ENCODE measurements around the gene RANGAP1. TPM values are rescaled to one million over a fixed set of nuclear protein-coding genes. Genes with fewer than 3 reads are reported as not detected.

RANGAP1 gene
- total and polyA plus RNA-seq, 2 of the 13 experiments (the other 11 are each of a cell fraction or from before 2014, with no cell fraction given), result 51.8 to 83.9 TPM

DNA sequence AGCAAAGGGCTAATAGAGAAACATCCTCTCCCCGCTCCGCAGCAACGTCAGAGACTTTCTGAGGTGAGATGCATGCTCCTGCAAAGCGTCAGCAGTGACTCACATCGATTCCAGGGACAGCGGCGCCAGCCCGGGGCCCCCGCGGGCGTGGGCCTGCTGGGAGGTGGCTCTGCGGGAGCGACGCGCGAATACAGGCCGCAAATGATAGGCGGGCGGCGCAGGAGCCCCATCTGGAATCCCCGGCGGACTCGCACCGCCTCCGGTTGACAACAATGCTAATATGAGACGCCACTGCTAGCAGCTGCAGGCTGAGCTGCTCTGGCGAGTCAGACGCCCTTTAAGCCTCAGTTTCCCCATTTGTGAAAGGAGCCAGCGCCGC lies 557 bp downstream of the RANGAP1 start (continued):
- TF ChIP-seq, protein P1, sequence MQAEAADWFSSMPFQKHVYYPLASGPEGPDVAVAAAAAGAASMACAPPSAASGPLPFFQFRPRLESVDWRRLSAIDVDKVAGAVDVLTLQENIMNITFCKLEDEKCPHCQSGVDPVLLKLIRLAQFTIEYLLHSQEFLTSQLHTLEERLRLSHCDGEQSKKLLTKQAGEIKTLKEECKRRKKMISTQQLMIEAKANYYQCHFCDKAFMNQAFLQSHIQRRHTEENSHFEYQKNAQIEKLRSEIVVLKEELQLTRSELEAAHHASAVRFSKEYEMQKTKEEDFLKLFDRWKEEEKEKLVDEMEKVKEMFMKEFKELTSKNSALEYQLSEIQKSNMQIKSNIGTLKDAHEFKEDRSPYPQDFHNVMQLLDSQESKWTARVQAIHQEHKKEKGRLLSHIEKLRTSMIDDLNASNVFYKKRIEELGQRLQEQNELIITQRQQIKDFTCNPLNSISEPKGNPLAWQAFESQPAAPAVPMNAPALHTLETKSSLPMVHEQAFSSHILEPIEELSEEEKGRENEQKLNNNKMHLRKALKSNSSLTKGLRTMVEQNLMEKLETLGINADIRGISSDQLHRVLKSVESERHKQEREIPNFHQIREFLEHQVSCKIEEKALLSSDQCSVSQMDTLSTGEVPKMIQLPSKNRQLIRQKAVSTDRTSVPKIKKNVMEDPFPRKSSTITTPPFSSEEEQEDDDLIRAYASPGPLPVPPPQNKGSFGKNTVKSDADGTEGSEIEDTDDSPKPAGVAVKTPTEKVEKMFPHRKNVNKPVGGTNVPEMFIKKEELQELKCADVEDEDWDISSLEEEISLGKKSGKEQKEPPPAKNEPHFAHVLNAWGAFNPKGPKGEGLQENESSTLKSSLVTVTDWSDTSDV (CRISPR knock-in tag; IDR thresholded peaks at IDR 0.05), result no peak
- no peak for TF ChIP-seq ELF3 (CRISPR knock-in tag; IDR thresholded peaks at IDR 0.05)
- no peak for TF ChIP-seq PITX1 (CRISPR knock-in tag; IDR thresholded peaks at IDR 0.05)
- TF ChIP-seq, protein P2, sequence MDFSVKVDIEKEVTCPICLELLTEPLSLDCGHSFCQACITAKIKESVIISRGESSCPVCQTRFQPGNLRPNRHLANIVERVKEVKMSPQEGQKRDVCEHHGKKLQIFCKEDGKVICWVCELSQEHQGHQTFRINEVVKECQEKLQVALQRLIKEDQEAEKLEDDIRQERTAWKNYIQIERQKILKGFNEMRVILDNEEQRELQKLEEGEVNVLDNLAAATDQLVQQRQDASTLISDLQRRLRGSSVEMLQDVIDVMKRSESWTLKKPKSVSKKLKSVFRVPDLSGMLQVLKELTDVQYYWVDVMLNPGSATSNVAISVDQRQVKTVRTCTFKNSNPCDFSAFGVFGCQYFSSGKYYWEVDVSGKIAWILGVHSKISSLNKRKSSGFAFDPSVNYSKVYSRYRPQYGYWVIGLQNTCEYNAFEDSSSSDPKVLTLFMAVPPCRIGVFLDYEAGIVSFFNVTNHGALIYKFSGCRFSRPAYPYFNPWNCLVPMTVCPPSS (IDR thresholded peaks at IDR 0.05), result no peak
- no peak for TF ChIP-seq ZNF124 (CRISPR knock-in tag; IDR thresholded peaks at IDR 0.05)
- peak; percentile 63; the same call in 1 of the 2 replicates for TF ChIP-seq CREB1 (IDR thresholded peaks at IDR 0.05)
- TF ChIP-seq CREB1 (CRISPR knock-in tag; IDR thresholded peaks at IDR 0.05), result peak; percentile 33; the same call in 1 of the 2 replicates
- no peak for TF ChIP-seq HOXA5 (CRISPR knock-in tag; IDR thresholded peaks at IDR 0.05)
- no peak for TF ChIP-seq ZNF136 (CRISPR knock-in tag; IDR thresholded peaks at IDR 0.05; ENCODE audit: low read depth)
- TF ChIP-seq, protein P3, sequence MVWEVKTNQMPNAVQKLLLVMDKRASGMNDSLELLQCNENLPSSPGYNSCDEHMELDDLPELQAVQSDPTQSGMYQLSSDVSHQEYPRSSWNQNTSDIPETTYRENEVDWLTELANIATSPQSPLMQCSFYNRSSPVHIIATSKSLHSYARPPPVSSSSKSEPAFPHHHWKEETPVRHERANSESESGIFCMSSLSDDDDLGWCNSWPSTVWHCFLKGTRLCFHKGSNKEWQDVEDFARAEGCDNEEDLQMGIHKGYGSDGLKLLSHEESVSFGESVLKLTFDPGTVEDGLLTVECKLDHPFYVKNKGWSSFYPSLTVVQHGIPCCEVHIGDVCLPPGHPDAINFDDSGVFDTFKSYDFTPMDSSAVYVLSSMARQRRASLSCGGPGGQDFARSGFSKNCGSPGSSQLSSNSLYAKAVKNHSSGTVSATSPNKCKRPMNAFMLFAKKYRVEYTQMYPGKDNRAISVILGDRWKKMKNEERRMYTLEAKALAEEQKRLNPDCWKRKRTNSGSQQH (CRISPR knock-in tag; IDR thresholded peaks at IDR 0.05; ENCODE audit: low read depth), result peak; percentile 69; the same call in 1 of the 2 replicates
- no peak for TF ChIP-seq NFYC (CRISPR knock-in tag; IDR thresholded peaks at IDR 0.05)
- TF ChIP-seq, protein P4, sequence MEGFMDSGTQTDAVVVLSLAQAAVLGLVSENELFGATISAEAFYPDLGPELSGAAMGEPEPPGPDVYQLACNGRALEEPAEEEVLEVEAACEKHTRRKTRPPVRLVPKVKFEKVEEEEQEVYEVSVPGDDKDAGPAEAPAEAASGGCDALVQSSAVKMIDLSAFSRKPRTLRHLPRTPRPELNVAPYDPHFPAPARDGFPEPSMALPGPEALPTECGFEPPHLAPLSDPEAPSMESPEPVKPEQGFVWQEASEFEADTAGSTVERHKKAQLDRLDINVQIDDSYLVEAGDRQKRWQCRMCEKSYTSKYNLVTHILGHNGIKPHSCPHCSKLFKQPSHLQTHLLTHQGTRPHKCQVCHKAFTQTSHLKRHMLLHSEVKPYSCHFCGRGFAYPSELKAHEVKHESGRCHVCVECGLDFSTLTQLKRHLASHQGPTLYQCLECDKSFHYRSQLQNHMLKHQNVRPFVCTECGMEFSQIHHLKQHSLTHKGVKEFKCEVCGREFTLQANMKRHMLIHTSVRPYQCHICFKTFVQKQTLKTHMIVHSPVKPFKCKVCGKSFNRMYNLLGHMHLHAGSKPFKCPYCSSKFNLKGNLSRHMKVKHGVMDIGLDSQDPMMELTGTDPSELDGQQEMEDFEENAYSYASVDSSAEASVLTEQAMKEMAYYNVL (CRISPR knock-in tag; IDR thresholded peaks at IDR 0.05; ENCODE audit: borderline replicate concordance), result no peak
- peak; percentile 29 for TF ChIP-seq PHF8 (CRISPR knock-in tag; IDR thresholded peaks at IDR 0.05)
- no peak for TF ChIP-seq RFX3 (CRISPR knock-in tag; IDR thresholded peaks at IDR 0.05)
- TF ChIP-seq PHF21A (CRISPR knock-in tag; IDR thresholded peaks at IDR 0.05), result 0 out of 2 replicates have a peak, but pooled peaks have one; percentile 25
- 0 out of 2 replicates have a peak, but pooled peaks have one; percentile 31 for TF ChIP-seq ZFYVE20 (CRISPR knock-in tag; IDR thresholded peaks at IDR 0.05; ENCODE audit: borderline replicate concordance, low read depth)
- TF ChIP-seq, protein P5, sequence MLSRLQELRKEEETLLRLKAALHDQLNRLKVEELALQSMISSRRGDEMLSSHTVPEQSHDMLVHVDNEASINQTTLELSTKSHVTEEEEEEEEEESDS (CRISPR knock-in tag; IDR thresholded peaks at IDR 0.05; ENCODE audit: borderline replicate concordance), result no peak
- TF ChIP-seq ZKSCAN1 (IDR thresholded peaks at IDR 0.05; ENCODE audit: low read length), result no peak
- TF ChIP-seq ZNF484 (CRISPR knock-in tag; IDR thresholded peaks at IDR 0.05; ENCODE audit: borderline replicate concordance, low read depth), result no peak
- 0 out of 2 replicates have a peak, but pooled peaks have one; percentile 4 for TF ChIP-seq ZNF501 (CRISPR knock-in tag; IDR thresholded peaks at IDR 0.05)
- TF ChIP-seq IKZF4 (CRISPR knock-in tag; IDR thresholded peaks at IDR 0.05; ENCODE audit: borderline replicate concordance, low read depth, not compliant biosample characterization), result peak; percentile 49
- 0 out of 2 replicates have a peak, but pooled peaks have one; percentile 4 for TF ChIP-seq ZNF230 (CRISPR knock-in tag; IDR thresholded peaks at IDR 0.05)
- TF ChIP-seq SPEN (CRISPR knock-in tag; IDR thresholded peaks at IDR 0.05; ENCODE audit: low read depth), result no peak
- no peak for TF ChIP-seq ZNF891 (CRISPR knock-in tag; IDR thresholded peaks at IDR 0.05)
- TF ChIP-seq ZNF556 (CRISPR knock-in tag; IDR thresholded peaks at IDR 0.05; ENCODE audit: borderline replicate concordance), result no peak
